Neural progenitor cell (in vitro differentiated cells): ENCODE data around the gene KRT33A. TPM values are rescaled to one million over a fixed set of nuclear protein-coding genes. Genes with fewer than 3 reads are reported as not detected.

Experiments used
- DNase-seq: peaks from one replicate; pipeline ENCODE4 v3.0.0-alpha.2; 2016; ENCODE audit warnings: low spot score
- H2AFZ ChIP-seq: fragments of 200-600 bp; sonication (generic); replicated peaks from 2 replicates; pipeline ENCODE4 v1.6.1; 2016; ENCODE audit warnings: antibody characterized with exemption
- H3F3A ChIP-seq: fragments of 200-600 bp; sonication (generic); 2 replicates; pipeline ENCODE4 v1.6.1; 2016; ENCODE audit warnings: antibody characterized with exemption, low read depth
- H3K27ac ChIP-seq: fragments of 200-600 bp; sonication (generic); 2 replicates; pipeline ENCODE4 v1.5.1; 2016; ENCODE audit warnings: mild to moderate bottlenecking
- H3K27me3 ChIP-seq: fragments of 200-600 bp; sonication (generic); 2 replicates; pipeline ENCODE4 v1.6.1; 2016; ENCODE audit warnings: mild to moderate bottlenecking, moderate library complexity
- H3K36me3 ChIP-seq: fragments of 200-600 bp; sonication (generic); 2 replicates; pipeline ENCODE4 v1.5.1; 2016
- H3K4me1 ChIP-seq: fragments of 200-600 bp; sonication (generic); 2 replicates; pipeline ENCODE4 v1.6.1; 2016; ENCODE audit warnings: mixed run types
- H3K4me2 ChIP-seq: fragments of 200-600 bp; sonication (generic); 2 replicates; pipeline ENCODE4 v1.6.1; 2016
- H3K4me3 ChIP-seq: fragments of 200-600 bp; sonication (generic); 2 replicates; pipeline ENCODE4 v1.5.1; 2016
- H3K79me2 ChIP-seq: fragments of 200-600 bp; sonication (generic); 2 replicates; pipeline ENCODE4 v1.6.1; 2016; ENCODE audit warnings: low read depth
- H3K9ac ChIP-seq: fragments of 200-600 bp; sonication (generic); 2 replicates; pipeline ENCODE4 v1.6.1; 2016
- H3K9me3 ChIP-seq: fragments of 200-600 bp; sonication (generic); 2 replicates; pipeline ENCODE4 v1.5.1; 2016; ENCODE audit warnings: low read depth
- H4K20me1 ChIP-seq: fragments of 200-600 bp; sonication (generic); 2 replicates; pipeline ENCODE4 v1.6.1; 2016; ENCODE audit warnings: low read depth
- H3K27ac Mint-ChIP-seq: 3 replicates; pipeline ENCODE4 v1.8.0; 2021; ENCODE audit warnings: mixed read lengths
- H3K27me3 Mint-ChIP-seq: 2 replicates; pipeline ENCODE4 v1.8.0; 2022; ENCODE audit warnings: low read depth, mild to moderate bottlenecking, inconsistent platforms, moderate library complexity, mixed read lengths; ENCODE audit not compliant: insufficient read depth
- H3K36me3 Mint-ChIP-seq: 3 replicates; pipeline ENCODE4 v1.8.0; 2021; ENCODE audit warnings: mixed read lengths
- H3K4me1 Mint-ChIP-seq: 3 replicates; pipeline ENCODE4 v1.8.0; 2021; ENCODE audit warnings: mixed read lengths
- H3K4me3 Mint-ChIP-seq: 3 replicates; pipeline ENCODE4 v1.8.0; 2021; ENCODE audit warnings: mild to moderate bottlenecking, moderate library complexity, mixed read lengths
- H3K9me3 Mint-ChIP-seq: 3 replicates; pipeline ENCODE4 v1.8.0; 2020; ENCODE audit warnings: mixed read lengths
- CTCF ChIP-seq: fragments of 200-600 bp; sonication (generic); IDR thresholded peaks from 2 replicates; pipeline ENCODE4 v1.5.1; 2017; ENCODE audit warnings: antibody characterized with exemption, mild to moderate bottlenecking
- EZH2 ChIP-seq: fragments of 200-600 bp; sonication (generic); IDR thresholded peaks from 2 replicates; pipeline ENCODE4 v1.6.1; 2017; ENCODE audit warnings: antibody characterized with exemption, mild to moderate bottlenecking, moderate library complexity
- EZH2phosphoT487 ChIP-seq: fragments of 200-600 bp; sonication (generic); IDR thresholded peaks from 2 replicates; pipeline ENCODE4 v1.6.1; 2017; ENCODE audit warnings: antibody characterized with exemption
- total RNA-seq: library from RNA; depleted of rRNA; stranded (reverse); fragments of >200 nt; gene quantifications from 2 replicates; pipeline ENCODE4 v1.2.3, GENCODE V29; 2015; ENCODE audit warnings: low replicate concordance

Gene KRT33A
- total RNA-seq, 1 donor from 2014 or later = not detected

- H3K4me3 Mint-ChIP-seq = no peak overlapping the region
- no peaks in the 10 kb centered on the region for H3K27me3 Mint-ChIP-seq
- H2AFZ ChIP-seq = no peak overlapping the region
- H3K9ac ChIP-seq = no peak overlapping the region
- H3K79me2 ChIP-seq = no peaks in the 10 kb centered on the region
- no peaks in the 10 kb centered on the region for H3K27me3 ChIP-seq
- peaks cover 4% of the 10 kb centered on the region for H3K9me3 Mint-ChIP-seq
- H3F3A ChIP-seq = no peaks in the 10 kb centered on the region
- no peaks in the 10 kb centered on the region for H3K4me1 Mint-ChIP-seq
- no peaks in the 10 kb centered on the region for H4K20me1 ChIP-seq
- no peak overlapping the region for H3K4me2 ChIP-seq
- H3K27ac ChIP-seq = no peak overlapping the region
- no peaks in the 10 kb centered on the region for H3K4me1 ChIP-seq
- no peak overlapping the region for H3K4me3 ChIP-seq
- DNase-seq = no peak
- no peaks in the 10 kb centered on the region for H3K36me3 ChIP-seq
- H3K9me3 ChIP-seq = peaks cover 10% of the 10 kb centered on the region
- no peak for TF ChIP-seq CTCF
- no peak for TF ChIP-seq EZH2
- TF ChIP-seq EZH2phosphoT487 = no peak
- no peak overlapping the region for H3K27ac Mint-ChIP-seq
- no peaks in the 10 kb centered on the region for H3K36me3 Mint-ChIP-seq
Observed at GRCh38 chr17:41315814-41316445, 34.7 kb downstream of the KRT33A start.

- H3K4me1 ChIP-seq = no peaks in the 10 kb centered on the region
- no peaks in the 10 kb centered on the region for H3K27me3 ChIP-seq
- H3K4me2 ChIP-seq = no peak within 1 kb of the TSS
- no peak within 1 kb of the TSS for H3K27ac Mint-ChIP-seq
- no peaks in the 10 kb centered on the region for H3K36me3 Mint-ChIP-seq
- peaks cover 4% of the 10 kb centered on the region for H3K9me3 Mint-ChIP-seq
- H3K27me3 Mint-ChIP-seq = no peaks in the 10 kb centered on the region
- no peak within 1 kb of the TSS for H3K9ac ChIP-seq
- no peak for DNase-seq
- H3K4me1 Mint-ChIP-seq = no peaks in the 10 kb centered on the region
- H3K79me2 ChIP-seq = no peaks in the 10 kb centered on the region
- H3K9me3 ChIP-seq = peaks cover 10% of the 10 kb centered on the region
- H3K4me3 Mint-ChIP-seq = no peak within 1 kb of the TSS
- no peaks in the 10 kb centered on the region for H3K36me3 ChIP-seq
- no peaks in the 10 kb centered on the region for H3F3A ChIP-seq
- no peak within 1 kb of the TSS for H3K4me3 ChIP-seq
- H3K27ac ChIP-seq = no peak within 1 kb of the TSS
- no peak for TF ChIP-seq EZH2
- no peak for TF ChIP-seq EZH2phosphoT487
- no peak for TF ChIP-seq CTCF
- H4K20me1 ChIP-seq = no peaks in the 10 kb centered on the region
- H2AFZ ChIP-seq = no peak within 1 kb of the TSS
Observed at GRCh38 chr17:41315204-41315794, 35.3 kb downstream of the KRT33A start, which contains the start of gene KRTAP17-1. TSS of gene KRTAP17-1 (minus strand) at chr17:41315710. CDS start at chr17:41315650, 60 bp downstream.

- Mint-ChIP-seq H3K27me3 (no peaks in the 10 kb centered on the region), H3K9me3 (no peaks in the 10 kb centered on the region), H3K36me3 (no peaks in the 10 kb centered on the region), H3K4me3 (no peak overlapping the region), H3K27ac (no peak overlapping the region), H3K4me1 (no peaks in the 10 kb centered on the region)
- H3K9me3 ChIP-seq = no peaks in the 10 kb centered on the region
- no peak for DNase-seq
- H3K36me3 ChIP-seq = no peaks in the 10 kb centered on the region
- H2AFZ ChIP-seq = no peak overlapping the region
- H3K4me3 ChIP-seq = no peak overlapping the region
- H4K20me1 ChIP-seq = no peaks in the 10 kb centered on the region
- no peaks in the 10 kb centered on the region for H3K27me3 ChIP-seq
- H3K27ac ChIP-seq = no peak overlapping the region
- no peaks in the 10 kb centered on the region for H3K79me2 ChIP-seq
- H3K4me1 ChIP-seq = peaks cover 3% of the 10 kb centered on the region
- H3K9ac ChIP-seq = no peak overlapping the region
- no peak for TF ChIP-seq CTCF
- TF ChIP-seq EZH2phosphoT487 = no peak
- H3K4me2 ChIP-seq = no peak overlapping the region
- no peaks in the 10 kb centered on the region for H3F3A ChIP-seq
Observed at GRCh38 chr17:41311111-41311510, 39.5 kb downstream of the KRT33A start.
